DMS53 (cell line): ENCODE measurements around the gene RMI2.
A peak's percentile ranks its signal among the peaks of the same experiment; 100 is the strongest.

Experiments
- DNase-seq: peaks from one replicate; lab custom pipeline; 2025; lab: John Stamatoyannopoulos, UW

RMI2 gene

GRCh38 chr16:11328172-11329070 is 16.8 kb upstream of the RMI2 start:
- DNase-seq = peak; percentile 30

- no peak for DNase-seq
Observed at GRCh38 chr16:11329071-11329491, 16.2 kb upstream of the RMI2 start.

GRCh38 chr16:11329891-11330290 is 15.4 kb upstream of the RMI2 start:
- DNase-seq = no peak

- DNase-seq = no peak
Observed at GRCh38 chr16:11330526-11331237, 14.6 kb upstream of the RMI2 start.

GRCh38 chr16:11331967-11332366 is 13.3 kb upstream of the RMI2 start:
- no peak for DNase-seq

GRCh38 chr16:11333010-11333409 is 12.2 kb upstream of the RMI2 start:
- no peak for DNase-seq

GRCh38 chr16:11333702-11334101 is 11.6 kb upstream of the RMI2 start:
- no peak for DNase-seq

- DNase-seq = peak; percentile 10
Observed at GRCh38 chr16:11334831-11335404, 10.3 kb upstream of the RMI2 start.

- DNase-seq = no peak
Observed at GRCh38 chr16:11339075-11339474, 6.2 kb upstream of the RMI2 start.

- DNase-seq = no peak
Observed at GRCh38 chr16:11340710-11341109, 4.5 kb upstream of the RMI2 start.

- no peak for DNase-seq
Observed at GRCh38 chr16:11341371-11341770, 3.9 kb upstream of the RMI2 start.

- no peak for DNase-seq
Observed at GRCh38 chr16:11342021-11342855, 3.0 kb upstream of the RMI2 start.

GRCh38 chr16:11346700-11347319 is 1.6 kb downstream of the RMI2 start:
- no peak for DNase-seq

- DNase-seq = no peak
Observed at GRCh38 chr16:11347831-11348230, 2.6 kb downstream of the RMI2 start.

GRCh38 chr16:11348737-11349598 is 3.7 kb downstream of the RMI2 start:
- no peak for DNase-seq

GRCh38 chr16:11349599-11350276 is 4.5 kb downstream of the RMI2 start:
- DNase-seq = no peak

GRCh38 chr16:11350519-11350918 is 5.3 kb downstream of the RMI2 start:
- no peak for DNase-seq

GRCh38 chr16:11350921-11351335 is 5.7 kb downstream of the RMI2 start:
- DNase-seq = no peak

- no peak for DNase-seq
Observed at GRCh38 chr16:11353158-11353557, 7.9 kb downstream of the RMI2 start.

GRCh38 chr16:11354407-11354732 is 9.1 kb downstream of the RMI2 start:
- DNase-seq = no peak
